Subcutaneous abdominal adipose tissue (tissue), 5 donors: Measurements from ENCODE around the gene OR52A5.
"Not testable (repeated sequence)": the region's sequence is repeated elsewhere in the genome, so short reads cannot be mapped to it uniquely, and the experiment has no call there.

Experiments
- H3K27ac ChIP-seq: one replicate; pipeline ENCODE4 v1.7.0; 2013; ENCODE audit warnings: low read depth, mild to moderate bottlenecking, inconsistent platforms, low read length, moderate library complexity
- H3K27me3 ChIP-seq, 5 donors: one replicate each; pipeline ENCODE4 v1.7.0; 2013; ENCODE audit warnings: low read length in 5 of 5, inconsistent platforms in 1 of 5; ENCODE audit not compliant: control insufficient read depth in 5 of 5, insufficient read depth in 4 of 5
- H3K36me3 ChIP-seq, 5 donors: one replicate each; pipeline ENCODE4 v1.7.0; 2013; ENCODE audit warnings: low read length in 5 of 5; ENCODE audit not compliant: control insufficient read depth in 5 of 5, insufficient read depth in 5 of 5
- H3K4me1 ChIP-seq, 5 donors: one replicate each; pipeline ENCODE4 v1.7.0; 2013; ENCODE audit warnings: low read length in 5 of 5, mild to moderate bottlenecking in 3 of 5, moderate library complexity in 1 of 5; ENCODE audit not compliant: control insufficient read depth in 5 of 5, insufficient read depth in 5 of 5
- H3K4me3 ChIP-seq, 5 donors: one replicate each; pipeline ENCODE4 v1.7.0; 2013; ENCODE audit warnings: low read length in 5 of 5, low read depth in 1 of 5
- H3K9ac ChIP-seq, 5 donors: one replicate each; pipeline ENCODE4 v1.7.0; 2013; ENCODE audit warnings: low read length in 5 of 5, mild to moderate bottlenecking in 4 of 5, moderate library complexity in 3 of 5
- H3K9me3 ChIP-seq, 5 donors: one replicate each; pipeline ENCODE4 v1.7.0; 2013; ENCODE audit warnings: low read length in 5 of 5; ENCODE audit not compliant: control insufficient read depth in 5 of 5
- donor health status: healthy.
- donor health status: healthy.
- donor health status: healthy.
- donor health status: healthy.
- donor health status: healthy.

OR52A5 gene

GRCh38 chr11:5153574-5154431 lies 15.6 kb upstream of the OR52A5 start:
- H3K27ac ChIP-seq: no peak overlapping the region
- no peak overlapping the region for H3K9ac ChIP-seq
- H3K4me1 ChIP-seq: no peaks in the 10 kb centered on the region
- no peaks in the 10 kb centered on the region for H3K36me3 ChIP-seq
- H3K4me3 ChIP-seq: no peak overlapping the region
- H3K9me3 ChIP-seq: no peaks in the 10 kb centered on the region
- H3K27me3 ChIP-seq: no peaks in the 10 kb centered on the region

GRCh38 chr11:5151713-5152153 lies 13.6 kb upstream of the OR52A5 start:
- Histone ChIP-seq H3K4me1 (no peaks in the 10 kb centered on the region), H3K36me3 (no peaks in the 10 kb centered on the region), H3K27me3 (no peaks in the 10 kb centered on the region), H3K9ac (no peak overlapping the region), H3K27ac (no peak overlapping the region), H3K4me3 (no peak overlapping the region), H3K9me3 (no peaks in the 10 kb centered on the region)

GRCh38 chr11:5144206-5144605 lies 6.0 kb upstream of the OR52A5 start:
- H3K36me3 ChIP-seq, H3K27ac ChIP-seq, H3K4me3 ChIP-seq, H3K9me3 ChIP-seq, H3K27me3 ChIP-seq, H3K9ac ChIP-seq, H3K4me1 ChIP-seq: not testable (repeated sequence)

GRCh38 chr11:5137014-5137413 lies 1.1 kb downstream of the OR52A5 start:
- Histone ChIP-seq H3K27ac (no peak overlapping the region), H3K9ac (no peak overlapping the region), H3K9me3 (no peaks in the 10 kb centered on the region), H3K27me3 (peaks cover 0 to 3% (median 0%) of the 10 kb centered on the region in 5 donors), H3K4me3 (no peak overlapping the region), H3K4me1 (no peaks in the 10 kb centered on the region), H3K36me3 (no peaks in the 10 kb centered on the region)

GRCh38 chr11:5136261-5136660 lies 1.9 kb downstream of the OR52A5 start:
- H3K9ac ChIP-seq: no peak overlapping the region
- peaks cover 0 to 3% (median 0%) of the 10 kb centered on the region in 5 donors for H3K27me3 ChIP-seq
- no peak overlapping the region for H3K4me3 ChIP-seq
- H3K27ac ChIP-seq: no peak overlapping the region
- no peaks in the 10 kb centered on the region for H3K36me3 ChIP-seq
- no peaks in the 10 kb centered on the region for H3K4me1 ChIP-seq
- no peaks in the 10 kb centered on the region for H3K9me3 ChIP-seq

GRCh38 chr11:5131584-5132335 lies 6.4 kb downstream of the OR52A5 start:
- no peak overlapping the region for H3K9ac ChIP-seq
- no peaks in the 10 kb centered on the region for H3K4me1 ChIP-seq
- no peak overlapping the region for H3K4me3 ChIP-seq
- H3K9me3 ChIP-seq: peaks cover 0 to 3% (median 0%) of the 10 kb centered on the region in 5 donors
- no peak overlapping the region for H3K27ac ChIP-seq
- no peaks in the 10 kb centered on the region for H3K27me3 ChIP-seq
- H3K36me3 ChIP-seq: no peaks in the 10 kb centered on the region

GRCh38 chr11:5129457-5129877 lies 8.7 kb downstream of the OR52A5 start:
- H3K36me3 ChIP-seq: no peaks in the 10 kb centered on the region
- no peaks in the 10 kb centered on the region for H3K27me3 ChIP-seq
- no peak overlapping the region for H3K27ac ChIP-seq
- no peak overlapping the region for H3K9ac ChIP-seq
- H3K4me3 ChIP-seq: no peak overlapping the region
- no peaks in the 10 kb centered on the region for H3K4me1 ChIP-seq
- peaks cover 0 to 3% (median 0%) of the 10 kb centered on the region in 5 donors for H3K9me3 ChIP-seq

- Histone ChIP-seq H3K27me3 (no peaks in the 10 kb centered on the region), H3K9me3 (peaks cover 0 to 3% (median 0%) of the 10 kb centered on the region in 5 donors), H3K4me3 (no peak overlapping the region), H3K36me3 (no peaks in the 10 kb centered on the region), H3K27ac (no peak overlapping the region), H3K4me1 (no peaks in the 10 kb centered on the region), H3K9ac (no peak overlapping the region)
These were observed 13.1 kb downstream of the OR52A5 start for GRCh38 chr11:5124891-5125620.

GRCh38 chr11:5123802-5124521 lies 14.2 kb downstream of the OR52A5 start:
- Histone ChIP-seq H3K27me3 (no peaks in the 10 kb centered on the region), H3K4me3 (no peak overlapping the region), H3K27ac (no peak overlapping the region), H3K36me3 (no peaks in the 10 kb centered on the region), H3K9ac (no peak overlapping the region), H3K4me1 (no peaks in the 10 kb centered on the region), H3K9me3 (peaks cover 0 to 3% (median 0%) of the 10 kb centered on the region in 5 donors)
